ENCODE measurements around the gene GLG1. TPM values are rescaled to one million over a fixed set of nuclear protein-coding genes. Genes with fewer than 3 reads are reported as not detected.
"Not testable (repeated sequence)": the region's sequence is repeated elsewhere in the genome, so short reads cannot be mapped to it uniquely, and the experiment has no call there.

The GLG1 gene
- total RNA-seq, 4 donors from 2014 or later, result 72.0 to 170 (median 105) TPM

DNA sequence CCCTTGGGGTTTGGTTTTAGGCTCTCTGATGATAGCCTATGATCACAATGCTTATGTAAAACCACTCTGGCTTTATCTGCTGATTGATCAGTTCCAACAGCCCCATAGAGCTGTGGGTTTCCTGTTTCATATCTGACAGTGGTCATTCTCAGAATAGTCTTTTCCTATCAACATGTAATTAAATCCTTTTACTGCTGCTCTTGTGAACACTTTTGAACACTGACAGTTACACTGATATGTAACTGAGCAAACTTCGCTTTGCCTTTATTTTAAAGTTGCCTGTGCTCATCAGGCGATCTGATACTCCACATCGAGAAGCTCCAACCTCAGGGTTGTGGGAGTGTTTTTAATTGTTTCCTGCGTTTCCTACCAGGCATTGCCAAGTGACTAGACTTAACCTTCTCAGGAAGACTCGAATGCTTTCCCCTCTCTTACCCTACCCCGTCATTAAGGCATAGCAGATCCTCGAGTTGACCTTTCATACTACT lies 168.4 kb downstream of the GLG1 start:
- no peak for DNase-seq
- no peak overlapping the region for H3K4me3 ChIP-seq
- H3K9me3 ChIP-seq, result no peaks in the 10 kb centered on the region
- intact Hi-C loops (cut with DNase I; ENCODE audit: low total_unique reads) (loop anchor here (10.0 kb wide), 1 partner anchor 124 kb away; no protein-coding TSS in a partner anchor), in situ Hi-C loops (cut with MboI; ENCODE audit: low sequenced_read_pairs in 4 of 4) (no loop called here)
- H3K27ac ChIP-seq, result no peak overlapping the region
- H3K36me3 ChIP-seq, result no peaks in the 10 kb centered on the region
- no peak for TF ChIP-seq POLR2A (IDR thresholded peaks at IDR 0.05)
- TF ChIP-seq, protein P1, sequence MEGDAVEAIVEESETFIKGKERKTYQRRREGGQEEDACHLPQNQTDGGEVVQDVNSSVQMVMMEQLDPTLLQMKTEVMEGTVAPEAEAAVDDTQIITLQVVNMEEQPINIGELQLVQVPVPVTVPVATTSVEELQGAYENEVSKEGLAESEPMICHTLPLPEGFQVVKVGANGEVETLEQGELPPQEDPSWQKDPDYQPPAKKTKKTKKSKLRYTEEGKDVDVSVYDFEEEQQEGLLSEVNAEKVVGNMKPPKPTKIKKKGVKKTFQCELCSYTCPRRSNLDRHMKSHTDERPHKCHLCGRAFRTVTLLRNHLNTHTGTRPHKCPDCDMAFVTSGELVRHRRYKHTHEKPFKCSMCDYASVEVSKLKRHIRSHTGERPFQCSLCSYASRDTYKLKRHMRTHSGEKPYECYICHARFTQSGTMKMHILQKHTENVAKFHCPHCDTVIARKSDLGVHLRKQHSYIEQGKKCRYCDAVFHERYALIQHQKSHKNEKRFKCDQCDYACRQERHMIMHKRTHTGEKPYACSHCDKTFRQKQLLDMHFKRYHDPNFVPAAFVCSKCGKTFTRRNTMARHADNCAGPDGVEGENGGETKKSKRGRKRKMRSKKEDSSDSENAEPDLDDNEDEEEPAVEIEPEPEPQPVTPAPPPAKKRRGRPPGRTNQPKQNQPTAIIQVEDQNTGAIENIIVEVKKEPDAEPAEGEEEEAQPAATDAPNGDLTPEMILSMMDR (IDR thresholded peaks at IDR 0.05 in 4 of 5, conservative IDR thresholded peaks at IDR 0.05 in 1 of 5), result no peak
- no peaks in the 10 kb centered on the region for H3K4me1 ChIP-seq
- H3K27me3 ChIP-seq, result no peaks in the 10 kb centered on the region
- ATAC-seq, result no peak

DNA sequence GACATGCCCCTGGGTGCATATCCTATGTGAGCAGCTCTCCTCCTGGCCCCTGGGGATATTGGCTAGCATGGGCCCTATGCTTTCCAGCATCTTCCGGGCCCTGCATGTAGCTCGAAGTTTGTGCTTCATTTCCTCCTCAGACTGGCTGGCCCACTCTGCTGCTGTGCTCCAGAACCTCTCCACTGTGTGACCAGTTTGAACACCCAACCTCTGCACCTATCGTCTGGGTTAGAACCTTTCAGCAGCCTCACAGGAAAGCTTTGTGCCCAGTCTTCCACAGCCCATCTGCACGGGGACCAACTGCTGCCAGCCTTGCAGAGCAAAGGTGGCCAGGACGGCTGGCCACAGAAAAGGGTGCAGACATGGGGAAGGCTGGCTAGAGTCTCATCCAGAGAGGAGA lies 175.4 kb downstream of the GLG1 start:
- ATAC-seq, result no peak
- Histone ChIP-seq H3K36me3 (no peaks in the 10 kb centered on the region), H3K27ac (no peak overlapping the region), H3K9me3 (no peaks in the 10 kb centered on the region), H3K27me3 (no peaks in the 10 kb centered on the region), H3K4me1 (no peaks in the 10 kb centered on the region), H3K4me3 (no peak overlapping the region)
- no peak for DNase-seq
- in situ Hi-C loops (cut with MboI; ENCODE audit: low sequenced_read_pairs in 4 of 4) (no loop called here), intact Hi-C loops (cut with DNase I; ENCODE audit: low total_unique reads) (loop anchor here (10.0 kb wide), 1 partner anchor 117 kb away; no protein-coding TSS in a partner anchor)
- TF ChIP-seq POLR2A (IDR thresholded peaks at IDR 0.05), result no peak
- TF ChIP-seq, protein P1 (IDR thresholded peaks at IDR 0.05 in 4 of 5, conservative IDR thresholded peaks at IDR 0.05 in 1 of 5), result no peak

DNA sequence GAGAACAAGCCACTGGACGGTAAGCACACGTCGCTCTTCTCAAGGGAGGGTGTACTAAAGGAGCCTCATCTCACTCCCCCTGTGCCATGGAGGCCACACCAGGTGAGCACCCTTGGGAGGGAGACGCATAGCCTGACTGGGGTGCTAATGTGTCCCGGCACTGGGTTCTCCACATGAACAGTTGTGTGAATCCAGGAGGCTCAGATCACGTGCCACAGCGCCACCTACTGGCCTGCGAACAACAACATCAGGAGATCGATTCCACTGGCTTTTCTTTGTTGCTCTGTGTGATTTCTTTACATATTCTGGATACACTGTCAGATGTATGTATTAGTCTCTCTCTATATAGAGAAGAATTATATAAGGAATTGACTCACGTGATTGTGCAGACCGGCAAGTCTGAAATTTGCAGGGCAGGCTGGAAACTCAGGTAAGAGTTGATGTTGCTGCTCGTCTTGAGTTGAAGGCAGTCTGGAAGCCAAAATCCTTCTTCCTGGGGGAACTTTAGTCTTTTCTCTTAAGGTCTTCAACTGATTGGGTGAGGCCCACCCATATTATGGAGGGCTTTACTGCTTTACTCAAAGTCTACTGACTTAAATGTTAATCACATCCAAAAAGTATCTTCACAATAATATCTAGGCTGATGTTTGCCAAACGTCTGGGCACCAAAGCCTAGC lies 176.7 kb downstream of the GLG1 start:
- TF ChIP-seq, protein P1 (IDR thresholded peaks at IDR 0.05 in 4 of 5, conservative IDR thresholded peaks at IDR 0.05 in 1 of 5), result peak; percentile 45 to 81 (median 78)
- H3K27ac ChIP-seq; H3K4me1 ChIP-seq; H3K9me3 ChIP-seq; H3K4me3 ChIP-seq; in situ Hi-C loops (cut with MboI; ENCODE audit: low sequenced_read_pairs in 4 of 4); H3K36me3 ChIP-seq; H3K27me3 ChIP-seq: not testable (repeated sequence)
- peak; percentile 69 to 83 for ATAC-seq
- peak in 1 of 2 donors; percentile 47 for DNase-seq
- intact Hi-C loops (cut with DNase I; ENCODE audit: low total_unique reads), result loop anchor here (10.0 kb wide), 1 partner anchor 115 kb away; no protein-coding TSS in a partner anchor

DNA sequence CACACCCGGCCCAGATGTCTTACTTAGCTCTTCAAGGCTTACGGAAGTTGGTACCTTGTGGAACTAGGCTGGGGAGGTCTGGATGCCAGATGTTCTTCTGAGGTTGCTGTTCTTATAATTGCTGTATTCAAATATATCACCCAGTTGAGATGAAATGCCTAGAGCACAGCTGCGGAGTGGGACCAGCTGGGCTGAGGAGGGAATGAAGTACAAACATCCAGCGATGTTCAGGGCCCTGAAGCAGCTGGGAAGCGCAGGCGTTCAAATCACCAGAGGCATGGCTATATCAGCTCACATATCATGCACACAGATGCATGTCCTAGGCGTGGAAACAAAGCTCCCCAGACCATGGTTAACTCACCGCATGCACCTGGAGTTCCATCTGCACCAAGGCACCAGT lies 178.4 kb downstream of the GLG1 start:
- H3K27me3 ChIP-seq; H3K9me3 ChIP-seq; H3K36me3 ChIP-seq; H3K4me3 ChIP-seq; in situ Hi-C loops (cut with MboI; ENCODE audit: low sequenced_read_pairs in 4 of 4); ATAC-seq; H3K4me1 ChIP-seq; H3K27ac ChIP-seq; intact Hi-C loops (cut with DNase I; ENCODE audit: low total_unique reads); DNase-seq: not testable (repeated sequence)

DNA sequence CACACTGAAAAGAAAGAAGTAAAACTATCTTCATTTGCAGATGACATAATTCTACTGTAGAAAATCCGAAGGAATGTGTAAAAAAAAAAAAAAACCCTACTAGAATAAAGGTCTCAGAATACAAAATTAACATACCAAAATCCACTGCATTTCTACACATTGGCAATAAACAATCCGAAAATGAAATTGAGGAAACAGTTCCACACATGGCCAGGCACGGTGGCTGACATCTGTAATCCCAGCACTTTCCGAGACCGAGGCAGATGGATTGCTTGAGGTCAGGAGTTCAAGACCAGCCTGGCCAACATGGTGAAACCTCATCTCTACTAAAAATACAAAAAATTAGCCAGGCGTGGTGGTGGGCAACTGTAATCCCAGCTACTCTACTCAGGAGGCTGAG lies 181.2 kb downstream of the GLG1 start:
- H3K9me3 ChIP-seq; H3K27ac ChIP-seq; intact Hi-C loops (cut with DNase I; ENCODE audit: low total_unique reads); H3K4me1 ChIP-seq; H3K4me3 ChIP-seq; DNase-seq; H3K27me3 ChIP-seq; in situ Hi-C loops (cut with MboI; ENCODE audit: low sequenced_read_pairs in 4 of 4); ATAC-seq; H3K36me3 ChIP-seq: not testable (repeated sequence)

DNA sequence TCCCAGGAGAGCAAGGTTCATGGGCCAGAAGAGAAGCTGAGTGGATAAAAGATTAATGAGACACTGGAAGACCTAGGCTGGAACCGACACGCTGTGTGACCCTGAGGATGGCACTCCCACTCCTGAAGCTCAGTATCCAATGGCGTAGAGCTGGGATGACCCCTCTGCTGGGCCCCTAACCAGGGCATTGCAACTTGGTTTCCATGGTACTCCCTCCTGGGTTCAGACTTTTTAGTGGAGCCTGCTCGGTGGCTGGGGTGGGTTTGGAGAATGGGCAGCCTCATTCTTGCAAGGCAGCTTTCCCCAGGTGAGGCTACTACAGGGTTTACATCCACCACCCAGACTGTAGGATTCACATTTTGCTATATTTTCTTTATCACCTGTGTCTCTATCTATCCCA lies 183.2 kb downstream of the GLG1 start:
- H3K36me3 ChIP-seq; H3K27ac ChIP-seq; DNase-seq; intact Hi-C loops (cut with DNase I; ENCODE audit: low total_unique reads); H3K4me3 ChIP-seq; H3K9me3 ChIP-seq; in situ Hi-C loops (cut with MboI; ENCODE audit: low sequenced_read_pairs in 4 of 4); ATAC-seq; H3K4me1 ChIP-seq; H3K27me3 ChIP-seq: not testable (repeated sequence)

DNA sequence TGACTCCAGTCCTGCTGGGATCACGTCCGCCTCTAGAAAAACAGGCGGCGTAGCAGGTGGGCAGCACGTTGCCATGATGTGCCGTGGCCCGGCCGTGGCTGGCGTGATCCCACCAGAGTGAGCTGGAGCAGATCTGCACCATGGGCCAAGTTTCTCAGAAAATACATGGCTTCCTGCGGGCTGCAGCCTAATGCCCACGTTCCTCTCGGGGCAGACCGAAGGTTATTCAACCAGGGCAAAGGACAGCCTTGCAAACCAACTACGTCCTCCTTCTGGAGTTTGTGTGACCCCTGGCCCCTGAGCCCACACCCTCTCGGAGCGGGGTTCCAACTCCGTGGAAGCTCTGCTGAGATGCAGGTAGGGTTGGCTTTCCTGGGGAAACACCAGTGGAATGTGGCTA lies 184.8 kb downstream of the GLG1 start:
- H3K4me3 ChIP-seq; H3K27ac ChIP-seq; ATAC-seq; in situ Hi-C loops (cut with MboI; ENCODE audit: low sequenced_read_pairs in 4 of 4); H3K4me1 ChIP-seq; H3K36me3 ChIP-seq; H3K27me3 ChIP-seq; intact Hi-C loops (cut with DNase I; ENCODE audit: low total_unique reads); H3K9me3 ChIP-seq; DNase-seq: not testable (repeated sequence)

DNA sequence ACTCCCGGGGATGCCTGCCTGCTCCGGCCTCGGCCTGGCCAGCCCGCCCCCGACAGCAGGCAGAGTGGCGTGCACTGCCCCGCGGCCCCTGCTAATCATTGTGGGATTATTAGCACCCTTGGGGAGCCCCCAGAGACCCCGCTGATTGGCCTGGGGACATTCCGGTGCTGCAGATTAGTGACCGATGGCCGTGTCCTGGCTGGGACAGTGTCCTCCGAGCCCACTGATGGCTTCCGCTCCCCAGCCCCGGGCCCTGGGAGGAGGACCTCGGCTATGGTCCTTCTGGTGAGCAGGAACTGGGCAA lies 185.5 kb downstream of the GLG1 start:
- H3K9me3 ChIP-seq; H3K4me1 ChIP-seq; intact Hi-C loops (cut with DNase I; ENCODE audit: low total_unique reads); H3K27me3 ChIP-seq; H3K4me3 ChIP-seq; ATAC-seq; H3K36me3 ChIP-seq; DNase-seq; in situ Hi-C loops (cut with MboI; ENCODE audit: low sequenced_read_pairs in 4 of 4); H3K27ac ChIP-seq: not testable (repeated sequence)
